HCT116 (cell line): Measurements from ENCODE around the gene ADA. TPM values are rescaled to one million over a fixed set of nuclear protein-coding genes. Genes with fewer than 3 reads are reported as not detected.

Source experiments
- ATAC-seq: fragments of 200-7000 bp; cut with Tn5 transposase; 2 replicates; pipeline ENCODE4 v1.9.1; 2020; ENCODE audit warnings: mild to moderate bottlenecking, moderate library complexity
- BruUV-seq: library from RNA; stranded (reverse); fragments of 400-500 nt; replicated peaks from 2 replicates; lab custom pipeline; 2021; lab: Mats Ljungman, UMichigan
- CTCF ChIA-PET: fragments of 300-600 bp; sonication (Branson Sonifier 250); formaldehyde crosslinking; loops from one replicate; lab custom pipeline; 2021; ENCODE audit warnings: antibody characterized with exemption; lab: Charles Lee
- POLR2A ChIA-PET: fragments of 300-600, 350-600 bp; sonication (Branson Sonifier 250); formaldehyde crosslinking; loops from one replicate; lab custom pipeline; 2021; ENCODE audit warnings: antibody characterized with exemption; lab: Charles Lee
- RAD21 ChIA-PET, 2 experiments: fragments of 300-600 bp; sonication (Branson Sonifier 250); formaldehyde crosslinking; loops; one replicate each; lab custom pipeline; 2023; ENCODE audit warnings: low total read pairs in 2 of 2; ENCODE audit not compliant: uncharacterized antibody in 2 of 2, unreplicated experiment in 2 of 2, low non-redundant PET in 1 of 2; lab: Charles Lee
- DNase-seq: peaks from one replicate; pipeline ENCODE4 v3.0.0-alpha.2; 2010; ENCODE audit warnings: low read depth, low spot score
- H2AFZ ChIP-seq: fragments of 200-600 bp; shearing (Covaris generic), sonication (generic); 2 replicates; pipeline ENCODE4 v1.6.1; 2017; ENCODE audit warnings: low read depth, mixed run types, mixed read lengths, antibody characterized with exemption, low read length; ENCODE audit not compliant: poor library complexity, severe bottlenecking
- H3K27ac ChIP-seq: 2 replicates; pipeline ENCODE4 v1.5.1; 2012; ENCODE audit warnings: low read depth, low read length
- H3K27me3 ChIP-seq: fragments of 200-600 bp; sonication (generic); 2 replicates; pipeline ENCODE4 v1.6.1; 2016; ENCODE audit warnings: mixed run types, low read length, mixed read lengths; ENCODE audit not compliant: insufficient read depth
- H3K36me3 ChIP-seq, 2 experiments: fragments of 200-500 bp in 1 of 2; fragments of 200-600 bp in 1 of 2; sonication (Bioruptor generic) in 1 of 2; sonication (generic) in 1 of 2; 2 replicates each; pipeline versions ENCODE4 v1.5.1 to v1.6.1; 2014 to 2016; ENCODE audit warnings: low read length in 2 of 2, inconsistent platforms in 1 of 2, mixed read lengths in 1 of 2, mixed run types in 1 of 2; ENCODE audit not compliant: insufficient read depth in 2 of 2, control insufficient read depth in 1 of 2
- H3K4me1 ChIP-seq, 2 experiments: fragments of 200-600 bp in 1 of 2; sonication (generic) in 1 of 2; 2 replicates each; pipeline versions ENCODE4 v1.5.1 to v1.6.1; 2012 to 2017; ENCODE audit warnings: low read length in 2 of 2, inconsistent platforms in 1 of 2, mild to moderate bottlenecking in 1 of 2, mixed read lengths in 1 of 2, mixed run types in 1 of 2, moderate library complexity in 1 of 2; ENCODE audit not compliant: insufficient read depth in 2 of 2, control insufficient read depth in 1 of 2
- H3K4me2 ChIP-seq: fragments of 200-600 bp; sonication (generic); 2 replicates; pipeline ENCODE4 v1.6.1; 2017; ENCODE audit warnings: mixed run types, low read length, mixed read lengths
- H3K4me3 ChIP-seq, 2 experiments: fragments of 200-600 bp in 1 of 2; sonication (generic) in 1 of 2; replicated peaks in 1 of 2; 2 replicates each; pipeline ENCODE4 v1.5.1; 2011 to 2016; ENCODE audit warnings: low read length in 2 of 2, control low read depth in 1 of 2, low read depth in 1 of 2, mild to moderate bottlenecking in 1 of 2, mixed read lengths in 1 of 2, mixed run types in 1 of 2
- H3K79me2 ChIP-seq: fragments of 200-600 bp; sonication (generic); 2 replicates; pipeline ENCODE4 v1.6.1; 2017; ENCODE audit warnings: mild to moderate bottlenecking, mixed run types, low read length, moderate library complexity, mixed read lengths; ENCODE audit not compliant: insufficient read depth
- H3K9ac ChIP-seq: fragments of 200-600 bp; sonication (generic); 2 replicates; pipeline ENCODE4 v1.6.1; 2016; ENCODE audit warnings: low read length, mixed read lengths
- H3K9me2 ChIP-seq: fragments of 200-600 bp; sonication (generic), shearing (Covaris generic); 2 replicates; pipeline ENCODE4 v1.6.1; 2017; ENCODE audit warnings: mixed run types, mild to moderate bottlenecking, moderate library complexity; ENCODE audit not compliant: insufficient read depth
- H3K9me3 ChIP-seq, 2 experiments: fragments of 200-500 bp in 1 of 2; fragments of 200-600 bp in 1 of 2; sonication (Bioruptor generic) in 1 of 2; sonication (generic) in 1 of 2; 2 replicates each; pipeline ENCODE4 v1.6.1; 2014 to 2017; ENCODE audit warnings: low read length in 2 of 2, mixed read lengths in 2 of 2, inconsistent platforms in 1 of 2, low read depth in 1 of 2, mild to moderate bottlenecking in 1 of 2, mixed run types in 1 of 2, moderate library complexity in 1 of 2; ENCODE audit not compliant: control insufficient read depth in 1 of 2, insufficient read depth in 1 of 2
- H4K20me1 ChIP-seq: fragments of 200-600 bp; sonication (generic), shearing (Covaris generic); 2 replicates; pipeline ENCODE4 v1.6.1; 2017; ENCODE audit warnings: mixed run types, mild to moderate bottlenecking, moderate library complexity; ENCODE audit not compliant: insufficient read depth
- CBX3 ChIP-seq: IDR thresholded peaks from 2 replicates; pipeline ENCODE4 v1.6.1; 2012; ENCODE audit warnings: low read depth
- CEBPB ChIP-seq: IDR thresholded peaks from 2 replicates; pipeline ENCODE4 v1.6.1; 2012; ENCODE audit warnings: low read depth
- EGR1 ChIP-seq: IDR thresholded peaks from 2 replicates; pipeline ENCODE4 v1.6.1; 2012; ENCODE audit warnings: low read depth
- EZH2 ChIP-seq: fragments of 200-600 bp; sonication (generic); IDR thresholded peaks from 2 replicates; pipeline ENCODE4 v1.6.1; 2017; ENCODE audit warnings: antibody characterized with exemption, mixed run types
- EZH2phosphoT487 ChIP-seq: fragments of 200-600 bp; IDR thresholded peaks from 2 replicates; pipeline ENCODE4 v1.6.1; 2018; ENCODE audit warnings: antibody characterized with exemption, borderline replicate concordance
- FOSL1 ChIP-seq: IDR thresholded peaks from 2 replicates; pipeline ENCODE4 v1.6.1; 2012; ENCODE audit warnings: low read depth
- JUND ChIP-seq: IDR thresholded peaks from 2 replicates; pipeline ENCODE4 v1.6.1; 2012
- POLR2AphosphoS5 ChIP-seq: IDR thresholded peaks from 2 replicates; pipeline ENCODE4 v1.6.1; 2011; ENCODE audit warnings: mild to moderate bottlenecking, low read depth, low read length, moderate library complexity
- SIN3A ChIP-seq: IDR thresholded peaks from 2 replicates; pipeline ENCODE4 v1.6.1; 2012; ENCODE audit warnings: low read depth
- SP1 ChIP-seq: IDR thresholded peaks from 2 replicates; pipeline ENCODE4 v1.6.1; 2012; ENCODE audit warnings: low read depth
- SRF ChIP-seq: IDR thresholded peaks from 2 replicates; pipeline ENCODE4 v1.6.1; 2012; ENCODE audit warnings: low read depth
- TCF7L2 ChIP-seq: IDR thresholded peaks from 2 replicates; pipeline ENCODE4 v1.7.0; 2011; ENCODE audit warnings: borderline replicate concordance, inconsistent platforms; ENCODE audit not compliant: insufficient read depth, insufficient read length; ENCODE audit errors: extremely low read depth
- YY1 ChIP-seq: IDR thresholded peaks from 2 replicates; pipeline ENCODE4 v1.6.1; 2011; ENCODE audit warnings: low read length, low read depth, moderate library complexity, mild to moderate bottlenecking; ENCODE audit not compliant: insufficient replicate concordance; ENCODE audit errors: extremely low read depth
- ZFX ChIP-seq: fragments of 450-650 bp; IDR thresholded peaks from 2 replicates; pipeline ENCODE4 v1.6.1; 2017
- ZNF274 ChIP-seq: fragments of 200-500 bp; sonication (Bioruptor generic); IDR thresholded peaks from 2 replicates; pipeline ENCODE4 v1.6.1; 2014; ENCODE audit warnings: mild to moderate bottlenecking, low read depth, low read length, inconsistent platforms
- intact Hi-C: fragments of 100-400 bp; cut with micrococcal nuclease; formaldehyde crosslinking; loops from 2 replicates; pipeline ENCODE4 v1.10.0; 2022
- total RNA-seq: library from RNA; stranded (reverse); gene quantifications from one replicate; pipeline ENCODE4 v1.2.1, GENCODE V29; 2021; ENCODE audit not compliant: unreplicated experiment
- TF ChIP-seq, protein P1 (sequence below): IDR thresholded peaks from 2 replicates; pipeline ENCODE4 v1.6.1; 2012
- TF ChIP-seq, protein P2 (sequence below): IDR thresholded peaks from 2 replicates; pipeline ENCODE4 v1.6.1; 2011; ENCODE audit warnings: mild to moderate bottlenecking, low read length, moderate library complexity; ENCODE audit not compliant: insufficient replicate concordance; ENCODE audit errors: extremely low read depth
- TF ChIP-seq, protein P3 (sequence below): IDR thresholded peaks from 2 replicates; pipeline ENCODE4 v1.6.1; 2012
- TF ChIP-seq, protein P4 (sequence below): IDR thresholded peaks from 2 replicates; pipeline ENCODE4 v1.6.1; 2012; ENCODE audit warnings: low read depth
- TF ChIP-seq, protein P5 (sequence below), 3 experiments: fragments of 200-600 bp in 1 of 3; sonication (generic) in 1 of 3; IDR thresholded peaks in 2 of 3; conservative IDR thresholded peaks in 1 of 3; 2 replicates each; pipeline ENCODE4 v1.5.1; 2012 to 2017; ENCODE audit warnings: low read depth in 2 of 3, low read length in 2 of 3, antibody characterized with exemption in 1 of 3, borderline replicate concordance in 1 of 3, control low read depth in 1 of 3, mild to moderate bottlenecking in 1 of 3, mixed read lengths in 1 of 3, mixed run types in 1 of 3, moderate library complexity in 1 of 3; ENCODE audit not compliant: insufficient read depth in 1 of 3

The ADA gene
- total RNA-seq, 1 experiment from 2014 or later: 25.9 TPM

DNA sequence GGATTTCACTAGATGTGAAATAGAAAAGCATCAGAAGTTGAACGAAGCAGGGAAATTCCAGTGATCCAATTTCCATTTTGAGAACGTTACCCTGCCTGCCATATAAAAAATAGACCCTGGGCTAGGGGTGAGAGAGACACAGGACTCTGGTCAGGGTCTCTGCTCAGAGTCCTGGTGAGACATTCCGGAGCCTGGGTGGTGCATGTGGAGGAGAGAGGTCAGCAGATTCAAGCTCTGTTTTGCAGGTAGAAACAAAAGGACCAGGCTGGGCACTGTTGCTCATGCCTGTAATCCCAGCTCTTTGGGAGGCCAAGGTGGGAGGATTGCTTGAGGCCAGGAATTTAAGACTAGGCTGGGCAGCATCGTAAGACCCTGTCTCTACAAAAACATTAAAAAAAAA, 51.2 kb downstream of the ADA start:
- intact Hi-C loops: no loop called here
- RAD21 ChIA-PET: no interaction called here

More for the DNA sequence above, 51.2 kb downstream of the ADA start:
- Histone ChIP-seq H3K4me1 (peaks cover 0 to 3% of the 10 kb centered on the region in 2 experiments; a peak in 1 of 4 replicates), H3K4me2 (no peak overlapping the region), H3K9me2 (no peaks in the 10 kb centered on the region), H3K9me3 (no peaks in the 10 kb centered on the region), H3K27me3 (no peaks in the 10 kb centered on the region), H3K36me3 (no peaks in the 10 kb centered on the region), H3K27ac (no peak overlapping the region), H2AFZ (no peak overlapping the region), H3K4me3 (no peak overlapping the region), H3K9ac (no peak overlapping the region), H3K79me2 (no peaks in the 10 kb centered on the region), H4K20me1 (no peaks in the 10 kb centered on the region)
- CTCF ChIA-PET: no interaction called here
- POLR2A ChIA-PET: no interaction called here
- DNase-seq (no peak), ATAC-seq (no peak)
- BruUV-seq: no TSS peak
- TF ChIP-seq CEBPB: no peak
- no peak for TF ChIP-seq YY1
- TF ChIP-seq POLR2AphosphoS5: no peak
- no peak for TF ChIP-seq ZNF274
- TF ChIP-seq TCF7L2: no peak
- TF ChIP-seq, protein P1, sequence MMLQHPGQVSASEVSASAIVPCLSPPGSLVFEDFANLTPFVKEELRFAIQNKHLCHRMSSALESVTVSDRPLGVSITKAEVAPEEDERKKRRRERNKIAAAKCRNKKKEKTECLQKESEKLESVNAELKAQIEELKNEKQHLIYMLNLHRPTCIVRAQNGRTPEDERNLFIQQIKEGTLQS: no peak
- no peak for TF ChIP-seq JUND
- TF ChIP-seq, protein P2, sequence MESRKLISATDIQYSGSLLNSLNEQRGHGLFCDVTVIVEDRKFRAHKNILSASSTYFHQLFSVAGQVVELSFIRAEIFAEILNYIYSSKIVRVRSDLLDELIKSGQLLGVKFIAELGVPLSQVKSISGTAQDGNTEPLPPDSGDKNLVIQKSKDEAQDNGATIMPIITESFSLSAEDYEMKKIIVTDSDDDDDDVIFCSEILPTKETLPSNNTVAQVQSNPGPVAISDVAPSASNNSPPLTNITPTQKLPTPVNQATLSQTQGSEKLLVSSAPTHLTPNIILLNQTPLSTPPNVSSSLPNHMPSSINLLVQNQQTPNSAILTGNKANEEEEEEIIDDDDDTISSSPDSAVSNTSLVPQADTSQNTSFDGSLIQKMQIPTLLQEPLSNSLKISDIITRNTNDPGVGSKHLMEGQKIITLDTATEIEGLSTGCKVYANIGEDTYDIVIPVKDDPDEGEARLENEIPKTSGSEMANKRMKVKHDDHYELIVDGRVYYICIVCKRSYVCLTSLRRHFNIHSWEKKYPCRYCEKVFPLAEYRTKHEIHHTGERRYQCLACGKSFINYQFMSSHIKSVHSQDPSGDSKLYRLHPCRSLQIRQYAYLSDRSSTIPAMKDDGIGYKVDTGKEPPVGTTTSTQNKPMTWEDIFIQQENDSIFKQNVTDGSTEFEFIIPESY: no peak
- no peak for TF ChIP-seq EGR1
- no peak for TF ChIP-seq EZH2
- TF ChIP-seq, protein P3, sequence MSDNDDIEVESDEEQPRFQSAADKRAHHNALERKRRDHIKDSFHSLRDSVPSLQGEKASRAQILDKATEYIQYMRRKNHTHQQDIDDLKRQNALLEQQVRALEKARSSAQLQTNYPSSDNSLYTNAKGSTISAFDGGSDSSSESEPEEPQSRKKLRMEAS: no peak
- TF ChIP-seq, protein P4, sequence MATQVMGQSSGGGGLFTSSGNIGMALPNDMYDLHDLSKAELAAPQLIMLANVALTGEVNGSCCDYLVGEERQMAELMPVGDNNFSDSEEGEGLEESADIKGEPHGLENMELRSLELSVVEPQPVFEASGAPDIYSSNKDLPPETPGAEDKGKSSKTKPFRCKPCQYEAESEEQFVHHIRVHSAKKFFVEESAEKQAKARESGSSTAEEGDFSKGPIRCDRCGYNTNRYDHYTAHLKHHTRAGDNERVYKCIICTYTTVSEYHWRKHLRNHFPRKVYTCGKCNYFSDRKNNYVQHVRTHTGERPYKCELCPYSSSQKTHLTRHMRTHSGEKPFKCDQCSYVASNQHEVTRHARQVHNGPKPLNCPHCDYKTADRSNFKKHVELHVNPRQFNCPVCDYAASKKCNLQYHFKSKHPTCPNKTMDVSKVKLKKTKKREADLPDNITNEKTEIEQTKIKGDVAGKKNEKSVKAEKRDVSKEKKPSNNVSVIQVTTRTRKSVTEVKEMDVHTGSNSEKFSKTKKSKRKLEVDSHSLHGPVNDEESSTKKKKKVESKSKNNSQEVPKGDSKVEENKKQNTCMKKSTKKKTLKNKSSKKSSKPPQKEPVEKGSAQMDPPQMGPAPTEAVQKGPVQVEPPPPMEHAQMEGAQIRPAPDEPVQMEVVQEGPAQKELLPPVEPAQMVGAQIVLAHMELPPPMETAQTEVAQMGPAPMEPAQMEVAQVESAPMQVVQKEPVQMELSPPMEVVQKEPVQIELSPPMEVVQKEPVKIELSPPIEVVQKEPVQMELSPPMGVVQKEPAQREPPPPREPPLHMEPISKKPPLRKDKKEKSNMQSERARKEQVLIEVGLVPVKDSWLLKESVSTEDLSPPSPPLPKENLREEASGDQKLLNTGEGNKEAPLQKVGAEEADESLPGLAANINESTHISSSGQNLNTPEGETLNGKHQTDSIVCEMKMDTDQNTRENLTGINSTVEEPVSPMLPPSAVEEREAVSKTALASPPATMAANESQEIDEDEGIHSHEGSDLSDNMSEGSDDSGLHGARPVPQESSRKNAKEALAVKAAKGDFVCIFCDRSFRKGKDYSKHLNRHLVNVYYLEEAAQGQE: no peak
- no peak for TF ChIP-seq SP1
- no peak for TF ChIP-seq SRF
- TF ChIP-seq EZH2phosphoT487: no peak
- TF ChIP-seq SIN3A: no peak
- no peak for TF ChIP-seq ZFX
- TF ChIP-seq FOSL1: no peak
- TF ChIP-seq, protein P5, sequence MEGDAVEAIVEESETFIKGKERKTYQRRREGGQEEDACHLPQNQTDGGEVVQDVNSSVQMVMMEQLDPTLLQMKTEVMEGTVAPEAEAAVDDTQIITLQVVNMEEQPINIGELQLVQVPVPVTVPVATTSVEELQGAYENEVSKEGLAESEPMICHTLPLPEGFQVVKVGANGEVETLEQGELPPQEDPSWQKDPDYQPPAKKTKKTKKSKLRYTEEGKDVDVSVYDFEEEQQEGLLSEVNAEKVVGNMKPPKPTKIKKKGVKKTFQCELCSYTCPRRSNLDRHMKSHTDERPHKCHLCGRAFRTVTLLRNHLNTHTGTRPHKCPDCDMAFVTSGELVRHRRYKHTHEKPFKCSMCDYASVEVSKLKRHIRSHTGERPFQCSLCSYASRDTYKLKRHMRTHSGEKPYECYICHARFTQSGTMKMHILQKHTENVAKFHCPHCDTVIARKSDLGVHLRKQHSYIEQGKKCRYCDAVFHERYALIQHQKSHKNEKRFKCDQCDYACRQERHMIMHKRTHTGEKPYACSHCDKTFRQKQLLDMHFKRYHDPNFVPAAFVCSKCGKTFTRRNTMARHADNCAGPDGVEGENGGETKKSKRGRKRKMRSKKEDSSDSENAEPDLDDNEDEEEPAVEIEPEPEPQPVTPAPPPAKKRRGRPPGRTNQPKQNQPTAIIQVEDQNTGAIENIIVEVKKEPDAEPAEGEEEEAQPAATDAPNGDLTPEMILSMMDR (IDR thresholded peaks at IDR 0.05 in 2 of 3, conservative IDR thresholded peaks at IDR 0.05 in 1 of 3; ENCODE audit: borderline replicate concordance in 1 of 3, insufficient read depth in 1 of 3, low read depth in 2 of 3, low read length in 2 of 3): no peak
- TF ChIP-seq CBX3: no peak
